Activated T-cell treated with anti-CD3 and anti-CD28 coated beads, Interleukin-2, amount 50 U/mL, for 48 hours (primary cell): ENCODE results near the gene LDB3.
A peak's percentile ranks its signal among the peaks of the same experiment; 100 is the strongest.

Experiments
- DNase-seq, 2 experiments: peaks; one replicate each; pipeline ENCODE4 v3.0.0-alpha.2; 2020

LDB3 gene

GRCh38 chr10:86687750-86688149, 19.4 kb downstream of the LDB3 start:
- no peak for DNase-seq

DNA sequence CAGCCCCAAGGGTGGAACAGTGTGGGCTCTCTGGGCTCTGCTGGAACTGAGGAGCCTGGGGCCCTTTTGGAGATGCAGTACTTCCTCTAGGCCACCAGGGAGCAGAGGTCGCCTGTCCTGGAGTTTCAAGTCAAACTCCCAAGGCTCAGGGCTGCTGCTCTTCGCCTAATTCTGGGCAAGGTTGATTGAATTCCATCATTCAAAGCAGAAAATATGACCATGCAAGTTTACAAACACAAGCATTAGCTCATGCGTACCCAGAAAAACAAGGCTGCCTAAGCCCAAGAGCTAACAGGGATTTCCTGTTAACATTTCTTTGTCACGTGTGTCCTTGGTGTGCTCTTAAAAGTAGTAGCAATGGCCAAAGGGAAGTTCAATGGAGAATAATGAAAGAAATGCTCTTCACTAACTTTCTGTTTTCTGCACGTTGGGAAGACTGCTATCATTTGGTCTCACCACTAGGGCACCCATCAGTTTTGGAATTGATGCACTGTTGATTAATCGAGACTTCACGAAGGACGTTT, 20.1 kb downstream of the LDB3 start:
- peak; percentile 53 to 67 for DNase-seq

GRCh38 chr10:86689146-86689545, 20.8 kb downstream of the LDB3 start:
- no peak for DNase-seq

DNA sequence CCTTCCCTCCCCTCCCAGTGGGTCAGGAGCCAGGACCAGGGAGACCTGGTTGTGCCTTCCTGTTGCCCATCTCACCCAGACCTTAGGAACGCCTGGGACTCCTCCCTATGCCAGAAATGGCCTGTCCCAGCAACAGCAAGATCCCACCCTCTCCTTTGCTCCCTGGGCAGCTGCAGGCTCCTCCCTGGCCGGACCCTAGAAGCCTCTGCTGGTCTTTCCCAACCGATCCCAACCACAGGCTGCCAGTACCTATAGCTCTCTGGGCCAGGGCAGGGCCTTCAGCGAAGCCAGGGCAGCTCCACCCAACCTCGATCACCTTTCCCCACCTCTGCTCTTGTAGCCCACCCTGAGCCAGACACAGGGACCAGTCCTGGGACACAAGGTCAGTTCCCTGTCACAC, 21.9 kb downstream of the LDB3 start:
- DNase-seq = no peak

DNA sequence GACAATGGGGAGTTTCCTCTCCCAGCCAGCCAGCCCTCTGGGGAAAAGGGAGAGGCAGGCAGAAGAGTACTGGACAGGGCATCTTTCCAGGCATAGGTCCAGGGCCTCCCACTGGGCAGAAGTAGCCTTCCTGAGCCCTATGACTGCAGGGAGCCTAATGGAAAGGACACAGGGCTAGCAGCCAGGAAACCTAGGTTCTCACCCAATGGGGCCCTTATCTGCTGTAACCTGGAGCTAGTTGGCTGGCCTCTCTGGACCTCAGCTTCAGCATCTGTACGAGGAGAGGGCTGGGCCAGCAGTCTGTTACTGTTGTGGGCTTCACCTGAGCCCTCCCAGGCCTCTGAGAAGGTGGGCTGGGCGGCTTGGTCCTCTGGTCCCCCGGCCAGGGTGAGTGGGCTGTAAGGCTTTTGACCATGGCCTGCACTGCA, 22.4 kb downstream of the LDB3 start:
- no peak for DNase-seq

DNA sequence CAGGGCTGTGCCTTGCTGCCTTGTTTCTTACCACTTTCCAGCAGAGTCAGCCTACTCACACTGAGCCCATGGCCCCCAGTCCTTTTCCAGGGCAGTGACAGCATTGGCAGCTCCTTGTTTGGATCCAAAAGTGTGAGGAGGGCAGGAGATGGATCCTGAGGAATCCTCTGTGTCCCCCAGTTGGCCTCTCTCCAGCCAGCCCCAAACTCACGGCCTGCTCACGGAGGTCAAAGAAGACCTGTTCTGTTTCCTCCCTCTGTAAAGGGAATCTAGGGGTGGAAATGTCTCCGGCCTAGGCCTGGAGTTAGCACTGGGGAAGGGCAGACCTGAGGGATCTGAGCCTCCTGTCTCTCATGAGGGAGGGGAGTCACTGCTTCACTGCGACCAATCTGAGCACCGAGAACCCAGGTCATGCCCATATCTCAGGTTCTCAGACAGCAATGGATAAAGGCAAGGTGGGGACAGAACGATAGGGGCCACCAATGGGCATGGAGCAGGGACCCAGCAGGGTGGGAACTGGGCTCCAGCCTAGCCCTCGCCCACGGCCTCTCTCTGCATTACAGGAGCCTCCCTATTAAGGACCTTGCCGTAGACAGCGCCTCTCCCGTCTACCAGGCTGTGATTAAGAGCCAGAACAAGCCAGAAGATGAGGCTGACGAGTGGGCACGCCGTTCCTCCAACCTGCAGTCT, 23.2 kb downstream of the LDB3 start:
- no peak for DNase-seq

- no peak for DNase-seq
These were observed 23.8 kb downstream of the LDB3 start for GRCh38 chr10:86692023-86692514.

GRCh38 chr10:86692664-86693063, 24.4 kb downstream of the LDB3 start:
- no peak for DNase-seq

GRCh38 chr10:86693275-86693674, 25.0 kb downstream of the LDB3 start:
- no peak for DNase-seq

GRCh38 chr10:86693721-86694369, 25.5 kb downstream of the LDB3 start:
- peak; percentile 54 to 57 for DNase-seq

GRCh38 chr10:86698207-86698940, 30.1 kb downstream of the LDB3 start:
- no peak for DNase-seq

DNA sequence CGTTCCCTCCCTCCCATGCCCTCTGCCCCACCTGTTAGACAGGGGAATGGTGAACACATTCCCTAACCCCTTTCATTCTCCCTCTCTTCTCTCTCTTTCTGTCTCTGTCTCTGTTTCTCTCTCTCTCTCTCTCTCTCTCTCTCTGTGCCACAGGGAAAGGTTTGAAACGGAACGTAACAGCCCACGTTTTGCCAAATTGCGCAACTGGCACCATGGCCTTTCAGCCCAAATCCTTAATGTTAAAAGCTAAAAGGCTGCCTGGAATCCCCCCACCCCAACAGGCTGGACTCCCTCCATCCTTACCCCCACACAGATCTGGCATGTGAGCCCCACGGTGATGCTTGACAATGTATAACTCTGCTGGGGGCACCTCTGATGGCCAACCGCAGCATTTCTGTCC, 30.8 kb downstream of the LDB3 start:
- DNase-seq = no peak

DNA sequence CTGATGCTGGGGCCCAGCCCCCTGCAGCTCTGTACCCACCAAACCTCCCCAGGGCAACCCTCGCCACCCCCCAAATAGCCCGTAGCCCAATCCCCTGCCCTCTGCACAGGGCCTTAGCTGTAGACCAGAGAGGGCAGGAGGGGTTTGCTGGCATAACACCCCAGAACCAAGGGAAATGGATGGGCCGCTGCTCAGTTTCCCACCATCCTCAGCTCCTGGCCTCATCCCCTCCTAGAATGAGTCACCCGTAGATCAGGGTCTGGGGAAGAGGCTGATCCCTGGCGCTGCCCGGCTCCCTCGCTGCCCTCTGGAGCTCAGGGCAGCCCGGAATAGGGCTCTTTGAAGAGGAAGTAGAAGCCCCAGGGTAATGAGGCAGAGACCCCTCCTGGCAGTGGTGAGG, 31.2 kb downstream of the LDB3 start:
- DNase-seq = no peak

- DNase-seq = no peak
These were observed 31.9 kb downstream of the LDB3 start for GRCh38 chr10:86699991-86700840.

GRCh38 chr10:86700851-86701617, 32.7 kb downstream of the LDB3 start:
- DNase-seq = no peak

DNA sequence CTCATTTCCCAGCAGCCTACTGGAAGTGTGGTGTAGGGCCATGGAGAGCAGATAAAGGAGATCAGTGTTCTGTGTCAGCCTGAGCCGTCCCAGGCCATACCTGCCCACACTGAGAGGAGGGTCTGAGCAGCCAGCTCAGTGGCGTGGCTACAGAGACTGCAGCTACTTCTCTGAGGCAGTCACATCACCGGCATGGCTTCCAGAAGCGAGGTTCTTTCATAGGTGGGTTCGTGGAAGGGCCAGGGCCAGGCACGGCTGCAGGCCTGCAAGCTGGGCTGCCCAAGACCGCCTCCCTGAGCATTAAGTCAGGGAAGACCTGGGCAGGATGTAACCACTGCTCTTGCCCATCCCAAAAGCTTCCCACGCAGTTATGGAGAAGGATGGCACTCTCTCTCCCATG, 34.9 kb downstream of the LDB3 start:
- no peak for DNase-seq

GRCh38 chr10:86705139-86705538, 36.8 kb downstream of the LDB3 start:
- no peak for DNase-seq

DNA sequence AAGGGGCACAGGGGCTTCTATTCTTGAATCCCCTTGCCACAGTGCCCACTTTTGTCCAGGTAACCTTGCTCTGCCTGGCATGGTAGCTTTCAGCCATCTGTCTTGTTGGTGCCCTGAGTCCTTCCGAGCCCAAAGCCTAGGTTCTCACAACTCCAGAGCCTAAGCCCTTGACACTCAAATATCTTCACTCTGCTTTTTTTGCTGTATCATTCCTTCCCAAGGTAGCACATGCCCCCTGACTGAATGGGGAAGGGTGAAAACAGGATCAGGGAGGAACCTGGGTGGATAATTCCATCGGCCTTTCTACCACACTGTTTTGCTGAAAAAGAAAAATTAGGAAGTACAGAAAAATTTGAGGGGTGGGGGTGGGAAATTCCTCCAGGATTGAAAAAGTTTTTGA, 37.6 kb downstream of the LDB3 start:
- no peak for DNase-seq

GRCh38 chr10:86706401-86706841, 38.1 kb downstream of the LDB3 start:
- no peak for DNase-seq

DNA sequence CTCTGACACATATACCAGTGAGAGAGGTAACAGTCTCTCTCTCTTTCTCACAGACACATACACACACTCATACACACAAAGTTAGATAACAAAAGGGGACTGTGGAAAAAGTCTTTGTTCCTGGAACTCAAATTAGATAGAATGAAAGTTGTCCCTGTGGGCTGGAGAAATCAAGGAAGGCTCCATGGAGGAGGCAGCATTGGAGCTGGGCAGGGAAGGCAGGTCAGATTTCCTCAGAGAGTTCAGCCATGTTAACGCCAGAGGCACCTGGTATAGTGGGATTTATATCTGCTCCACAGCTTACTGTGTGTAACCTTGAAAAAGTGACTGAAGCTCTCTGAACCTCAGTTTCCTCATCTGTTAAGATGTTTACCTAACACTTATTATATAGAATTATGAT, 38.7 kb downstream of the LDB3 start:
- no peak for DNase-seq

- DNase-seq = no peak
These were observed 39.2 kb downstream of the LDB3 start for GRCh38 chr10:86707505-86707904.
